IMR-90 (cell line): Measurements from ENCODE around the gene LHFPL6. TPM values are rescaled to one million over a fixed set of nuclear protein-coding genes. Genes with fewer than 3 reads are reported as not detected.
A peak's percentile ranks its signal among the peaks of the same experiment; 100 is the strongest.

Source experiments
- ATAC-seq: fragments of 200-7000 bp; cut with Tn5 transposase; 2 replicates; pipeline ENCODE4 v1.9.1; 2020; ENCODE audit warnings: low read depth, mild to moderate bottlenecking, moderate library complexity
- BruUV-seq: library from RNA; stranded (reverse); fragments of 400-500 nt; replicated peaks from 2 replicates; lab custom pipeline; 2021; lab: Mats Ljungman, UMichigan
- CTCF ChIA-PET: fragments of 300-600 bp; formaldehyde crosslinking; extraction: SDS; loops from one replicate; lab custom pipeline; 2021; ENCODE audit warnings: antibody characterized with exemption; lab: Yijun Ruan, JAX
- POLR2A ChIA-PET: fragments of 300-600 bp; sonication (Branson Sonifier 250); formaldehyde crosslinking; loops from one replicate; lab custom pipeline; 2022; ENCODE audit warnings: antibody characterized with exemption; ENCODE audit not compliant: unreplicated experiment; lab: Charles Lee
- DNase-seq: peaks from one replicate; pipeline ENCODE4 v3.0.0; 2013
- H2AFZ ChIP-seq: replicated peaks from 2 replicates; pipeline ENCODE3; 2013; ENCODE audit warnings: low read length, mild to moderate bottlenecking; ENCODE audit not compliant: poor library complexity
- H2AK5ac ChIP-seq: 2 replicates; pipeline ENCODE4 v1.6.1; 2013; ENCODE audit warnings: low read depth, low read length, inconsistent platforms
- H2AK9ac ChIP-seq: replicated peaks from 2 replicates; pipeline ENCODE3; 2013; ENCODE audit warnings: mild to moderate bottlenecking, low read depth, low read length, moderate library complexity; ENCODE audit not compliant: poor library complexity
- H2BK120ac ChIP-seq: 2 replicates; pipeline ENCODE4 v1.6.1; 2013; ENCODE audit warnings: low read depth, low read length, inconsistent platforms
- H2BK15ac ChIP-seq: 3 replicates; pipeline ENCODE4 v1.6.1; 2013; ENCODE audit warnings: low read depth, low read length, inconsistent platforms
- H2BK20ac ChIP-seq: 2 replicates; pipeline ENCODE4 v1.6.1; 2013; ENCODE audit warnings: low read depth, mild to moderate bottlenecking, inconsistent platforms, low read length, moderate library complexity
- H2BK5ac ChIP-seq: 2 replicates; pipeline ENCODE4 v1.6.1; 2013; ENCODE audit warnings: mild to moderate bottlenecking, low read depth, low read length, inconsistent platforms; ENCODE audit not compliant: poor library complexity, severe bottlenecking
- H3K14ac ChIP-seq: replicated peaks from 2 replicates; pipeline ENCODE4 v1.6.1; 2013; ENCODE audit warnings: low read depth, low read length, inconsistent platforms
- H3K18ac ChIP-seq: 2 replicates; pipeline ENCODE4 v1.6.1; 2013; ENCODE audit warnings: low read depth, low read length, control low read depth
- H3K23ac ChIP-seq: 2 replicates; pipeline ENCODE4 v1.6.1; 2013; ENCODE audit warnings: low read depth, low read length, inconsistent platforms
- H3K27ac ChIP-seq: 2 replicates; pipeline ENCODE4 v1.5.1; 2013; ENCODE audit warnings: mild to moderate bottlenecking, control low read depth, low read length; ENCODE audit not compliant: insufficient read depth
- H3K27me3 ChIP-seq: 2 replicates; pipeline ENCODE4 v1.6.1; 2013; ENCODE audit warnings: low read length; ENCODE audit not compliant: control insufficient read depth, insufficient read depth
- H3K36me3 ChIP-seq: 2 replicates; pipeline ENCODE4 v1.6.1; 2013; ENCODE audit warnings: low read length, mixed read lengths; ENCODE audit not compliant: control insufficient read depth, insufficient read depth
- H3K4ac ChIP-seq: 2 replicates; pipeline ENCODE4 v1.6.1; 2013; ENCODE audit warnings: low read depth, low read length, inconsistent platforms
- H3K4me1 ChIP-seq: 2 replicates; pipeline ENCODE4 v1.6.1; 2013; ENCODE audit warnings: low read length, mixed read lengths; ENCODE audit not compliant: control insufficient read depth, insufficient read depth
- H3K4me2 ChIP-seq: 2 replicates; pipeline ENCODE4 v1.6.1; 2013; ENCODE audit warnings: low read depth, mild to moderate bottlenecking, control low read depth, low read length, moderate library complexity
- H3K4me3 ChIP-seq: 2 replicates; pipeline ENCODE4 v1.5.1; 2013; ENCODE audit warnings: low read depth, mild to moderate bottlenecking, control low read depth, low read length, moderate library complexity; ENCODE audit not compliant: insufficient read depth
- H3K56ac ChIP-seq: 2 replicates; pipeline ENCODE4 v1.6.1; 2013; ENCODE audit warnings: low read length, inconsistent platforms; ENCODE audit not compliant: insufficient read depth; ENCODE audit errors: extremely low read depth
- H3K79me1 ChIP-seq, 2 experiments: 2 replicates each; pipeline ENCODE4 v1.6.1; 2013; ENCODE audit warnings: low read length in 2 of 2, inconsistent platforms in 1 of 2, low read depth in 1 of 2
- H3K9ac ChIP-seq: 2 replicates; pipeline ENCODE4 v1.6.1; 2013; ENCODE audit warnings: low read depth, low read length, control low read depth
- H3K9me1 ChIP-seq: 2 replicates; pipeline ENCODE4 v1.6.1; 2013; ENCODE audit warnings: low read length, inconsistent platforms; ENCODE audit not compliant: insufficient read depth
- H3K9me3 ChIP-seq: 2 replicates; pipeline ENCODE4 v1.6.1; 2013; ENCODE audit warnings: low read length; ENCODE audit not compliant: control insufficient read depth, insufficient read depth
- H4K20me1 ChIP-seq: 2 replicates; pipeline ENCODE4 v1.6.1; 2013; ENCODE audit warnings: low read length, inconsistent platforms; ENCODE audit not compliant: insufficient read depth
- H4K5ac ChIP-seq: 2 replicates; pipeline ENCODE4 v1.6.1; 2013; ENCODE audit warnings: mild to moderate bottlenecking, low read depth, low read length, control low read depth
- H4K8ac ChIP-seq, 2 experiments: 2 replicates each; pipeline ENCODE4 v1.6.1; 2013; ENCODE audit warnings: low read depth in 2 of 2, low read length in 2 of 2, control low read depth in 1 of 2, inconsistent platforms in 1 of 2
- H4K91ac ChIP-seq: 2 replicates; pipeline ENCODE4 v1.6.1; 2013; ENCODE audit warnings: low read depth, low read length, inconsistent platforms; ENCODE audit not compliant: insufficient read depth
- BHLHE40 ChIP-seq: fragments of 150-350 bp; IDR thresholded peaks from 2 replicates; pipeline ENCODE4 v1.6.1; 2016; ENCODE audit warnings: mild to moderate bottlenecking, low read depth, low read length
- CEBPB ChIP-seq: IDR thresholded peaks from 2 replicates; pipeline ENCODE4 v1.6.1; 2012; ENCODE audit warnings: low read depth, low read length, improper control_type of control experiment
- NFE2L2 ChIP-seq: fragments of 150-350 bp; IDR thresholded peaks from 2 replicates; pipeline ENCODE4 v1.6.1; 2016; ENCODE audit warnings: low read depth, mild to moderate bottlenecking, low read length
- POLR2A ChIP-seq: IDR thresholded peaks from 2 replicates; pipeline ENCODE4 v1.6.1; 2012; ENCODE audit warnings: mild to moderate bottlenecking, low read depth, low read length
- RFX5 ChIP-seq: IDR thresholded peaks from 2 replicates; pipeline ENCODE4 v1.8.0; 2012; ENCODE audit warnings: low read depth, mild to moderate bottlenecking, low read length, moderate library complexity
- WGBS, 2 experiments: methylation state at CpG; one replicate each; pipeline versions ENCODE4 v1.1.5 to v1.1.7; 2013; ENCODE audit warnings: missing lambda C conversion rate in 2 of 2; ENCODE audit not compliant: insufficient read length in 1 of 2; ENCODE audit errors: extremely low coverage in 2 of 2; 5-methylcytosine and 5-hydroxymethylcytosine counted together
- dilution Hi-C: fragments of 300-500 bp; cut with HindIII; formaldehyde crosslinking; loops from one replicate; pipeline ENCODE4 v1.14.3; 2018; ENCODE audit warnings: low sequenced_read_pairs; ENCODE audit not compliant: unreplicated experiment
- in situ Hi-C: fragments of 300-500 bp; cut with MboI; formaldehyde crosslinking; loops from 3 replicates; pipeline ENCODE4 v1.14.3; 2019; ENCODE audit warnings: low sequenced_read_pairs, inconsistent platforms, mixed read lengths
- intact Hi-C: fragments of 100-400 bp; cut with micrococcal nuclease; formaldehyde crosslinking; loops from 2 replicates; pipeline ENCODE4 v1.10.0; 2022
- polyA plus RNA-seq, 3 experiments: library from polyadenylated mRNA; depleted of rRNA; stranded (reverse); fragments of >200 nt; gene quantifications; 2 replicates each; pipeline ENCODE4 v1.2.3, GENCODE V29; 2012; ENCODE audit warnings: low replicate concordance in 1 of 3
- total RNA-seq: library from RNA; depleted of rRNA; stranded (reverse); fragments of >200 nt; gene quantifications from 2 replicates; pipeline ENCODE4 v1.2.3, GENCODE V29; 2012

Gene LHFPL6
- total and polyA plus RNA-seq, 2 of the 4 experiments (the other 2 are of a cell fraction): 24.7 to 36.1 TPM

DNA sequence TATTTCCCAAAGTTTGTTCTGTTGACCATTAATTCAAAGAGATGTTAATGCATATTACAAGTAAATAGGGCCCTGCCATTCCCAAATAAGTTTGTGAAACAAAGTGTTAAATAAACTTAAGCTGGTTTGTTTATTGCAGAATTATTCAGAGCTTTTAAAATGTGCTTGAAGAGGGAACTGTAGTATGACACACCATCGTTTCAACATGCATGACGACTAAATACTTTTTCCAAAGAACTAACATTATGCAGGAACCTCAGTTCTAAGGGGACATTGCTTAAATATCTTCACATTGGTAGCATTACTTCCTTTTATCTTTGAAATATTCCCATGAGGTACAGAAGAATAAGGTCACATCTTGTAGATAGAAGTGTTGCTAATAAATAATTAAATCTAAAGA lies 14.6 kb downstream of the LHFPL6 start:
- Histone ChIP-seq H3K9ac (no peak overlapping the region), H3K18ac (no peak overlapping the region), H2AK5ac (no peak overlapping the region), H3K4me2 (no peak overlapping the region), H2AFZ (no peak overlapping the region), H3K56ac (no peak overlapping the region), H2AK9ac (no peak overlapping the region), H2BK5ac (no peak overlapping the region), H2BK120ac (no peak overlapping the region), H3K14ac (no peak overlapping the region), H3K4ac (no peak overlapping the region), H3K27me3 (no peaks in the 10 kb centered on the region), H4K91ac (no peak overlapping the region), H3K27ac (no peak overlapping the region), H2BK15ac (no peak overlapping the region), H3K23ac (no peak overlapping the region), H2BK20ac (no peak overlapping the region), H4K20me1 (no peaks in the 10 kb centered on the region), H3K36me3 (no peaks in the 10 kb centered on the region), H3K9me1 (peaks cover 13% of the 10 kb centered on the region), H3K4me3 (no peak overlapping the region), H3K4me1 (peaks cover 10% of the 10 kb centered on the region), H3K79me1 (peaks cover 16 to 46% of the 10 kb centered on the region in 2 experiments), H4K8ac (no peak overlapping the region), H3K9me3 (no peaks in the 10 kb centered on the region), H4K5ac (peak overlapping the region; percentile 21; the same call in 1 of the 2 replicates)
- ATAC-seq (peak; percentile 65), DNase-seq (peak; percentile 54)
- ChIA-PET POLR2A (no interaction called here), CTCF (interaction anchor here (0.5 to 1.2 kb wide), 3 partner anchors 9 to 28 kb away, joined by 3 to 5 read pairs (median 5); no protein-coding TSS in a partner anchor)
- dilution Hi-C loops (no loop called here), in situ Hi-C loops (no loop called here), intact Hi-C loops (no loop called here)
- no TSS peak for BruUV-seq
- TF ChIP-seq BHLHE40 (no peak), CEBPB (0 out of 2 replicates have a peak, but pooled peaks have one; percentile 11), NFE2L2 (no peak), POLR2A (no peak), RFX5 (no peak)
- no CpG with 5 or more reads among the region's 2 CpGs for WGBS, 2 experiments
